HFFc6 (cell line): Measurements from ENCODE around the gene CORIN. TPM values are rescaled to one million over a fixed set of nuclear protein-coding genes. Genes with fewer than 3 reads are reported as not detected.

Source experiments
- DNase-seq: peaks from one replicate; pipeline ENCODE4 v3.0.0-alpha.2; 2018
- H3K27ac Mint-ChIP-seq: 2 replicates; pipeline ENCODE4 v1.8.0; 2020; ENCODE audit warnings: mild to moderate bottlenecking, mixed read lengths
- H3K27me3 Mint-ChIP-seq: 2 replicates; pipeline ENCODE4 v1.8.0; 2021; ENCODE audit warnings: mild to moderate bottlenecking, moderate library complexity, mixed read lengths; ENCODE audit not compliant: insufficient read depth
- H3K36me3 Mint-ChIP-seq: 2 replicates; pipeline ENCODE4 v1.8.0; 2021; ENCODE audit warnings: low read depth, mixed read lengths
- H3K4me1 Mint-ChIP-seq: 2 replicates; pipeline ENCODE4 v1.8.0; 2020; ENCODE audit warnings: low read depth, mixed read lengths
- H3K4me3 Mint-ChIP-seq: 2 replicates; pipeline ENCODE4 v1.8.0; 2020; ENCODE audit warnings: mild to moderate bottlenecking, moderate library complexity, mixed read lengths
- H3K9me3 Mint-ChIP-seq: 2 replicates; pipeline ENCODE4 v1.8.0; 2020; ENCODE audit warnings: mild to moderate bottlenecking, mixed read lengths
- total RNA-seq, 6 experiments: library from RNA; stranded (reverse); fragmentation: NEBNext Ultra II Directional; extraction: Animal tissue kit (Norgen Biotek cat#: 25700); gene quantifications; 2 replicates in 1 of 6; 3 replicates in 5 of 6; pipeline ENCODE4 v1.2.3, GENCODE V29; 2021
- TF ChIP-seq, protein P1 (sequence below): fragments of 200-600 bp; sonication (generic); IDR thresholded peaks from 2 replicates; pipeline ENCODE4 v1.5.0; 2021; ENCODE audit warnings: antibody characterized with exemption, mild to moderate bottlenecking

CORIN gene
- total RNA-seq, 6 experiments from 2014 or later = 0.07 to 1.0 (median 0.31) TPM

DNA sequence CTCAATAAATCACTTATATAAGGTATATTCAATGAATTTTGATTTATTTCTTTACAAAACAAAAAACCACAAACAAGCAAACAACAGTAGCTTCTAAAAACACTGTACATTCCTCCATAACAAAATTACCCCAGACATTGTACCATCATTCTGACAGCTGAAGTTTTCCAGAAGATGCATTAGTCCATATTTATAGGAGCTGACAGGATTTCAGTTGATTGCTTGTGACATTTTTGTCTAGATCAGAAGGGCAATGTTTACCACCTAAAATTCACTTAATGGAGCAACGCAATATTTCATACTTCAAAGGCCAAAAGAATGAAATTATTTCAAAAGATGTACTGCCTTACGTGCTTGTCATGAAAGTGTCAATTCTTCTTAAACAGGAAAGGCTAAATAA, 185.8 kb downstream of the CORIN start:
- Mint-ChIP-seq H3K27me3 (peaks cover 10% of the 10 kb centered on the region), H3K4me1 (no peaks in the 10 kb centered on the region), H3K4me3 (no peak overlapping the region), H3K9me3 (no peaks in the 10 kb centered on the region), H3K27ac (no peak overlapping the region), H3K36me3 (no peaks in the 10 kb centered on the region)
- TF ChIP-seq, protein P1, sequence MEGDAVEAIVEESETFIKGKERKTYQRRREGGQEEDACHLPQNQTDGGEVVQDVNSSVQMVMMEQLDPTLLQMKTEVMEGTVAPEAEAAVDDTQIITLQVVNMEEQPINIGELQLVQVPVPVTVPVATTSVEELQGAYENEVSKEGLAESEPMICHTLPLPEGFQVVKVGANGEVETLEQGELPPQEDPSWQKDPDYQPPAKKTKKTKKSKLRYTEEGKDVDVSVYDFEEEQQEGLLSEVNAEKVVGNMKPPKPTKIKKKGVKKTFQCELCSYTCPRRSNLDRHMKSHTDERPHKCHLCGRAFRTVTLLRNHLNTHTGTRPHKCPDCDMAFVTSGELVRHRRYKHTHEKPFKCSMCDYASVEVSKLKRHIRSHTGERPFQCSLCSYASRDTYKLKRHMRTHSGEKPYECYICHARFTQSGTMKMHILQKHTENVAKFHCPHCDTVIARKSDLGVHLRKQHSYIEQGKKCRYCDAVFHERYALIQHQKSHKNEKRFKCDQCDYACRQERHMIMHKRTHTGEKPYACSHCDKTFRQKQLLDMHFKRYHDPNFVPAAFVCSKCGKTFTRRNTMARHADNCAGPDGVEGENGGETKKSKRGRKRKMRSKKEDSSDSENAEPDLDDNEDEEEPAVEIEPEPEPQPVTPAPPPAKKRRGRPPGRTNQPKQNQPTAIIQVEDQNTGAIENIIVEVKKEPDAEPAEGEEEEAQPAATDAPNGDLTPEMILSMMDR = no peak
- DNase-seq = no peak

DNA sequence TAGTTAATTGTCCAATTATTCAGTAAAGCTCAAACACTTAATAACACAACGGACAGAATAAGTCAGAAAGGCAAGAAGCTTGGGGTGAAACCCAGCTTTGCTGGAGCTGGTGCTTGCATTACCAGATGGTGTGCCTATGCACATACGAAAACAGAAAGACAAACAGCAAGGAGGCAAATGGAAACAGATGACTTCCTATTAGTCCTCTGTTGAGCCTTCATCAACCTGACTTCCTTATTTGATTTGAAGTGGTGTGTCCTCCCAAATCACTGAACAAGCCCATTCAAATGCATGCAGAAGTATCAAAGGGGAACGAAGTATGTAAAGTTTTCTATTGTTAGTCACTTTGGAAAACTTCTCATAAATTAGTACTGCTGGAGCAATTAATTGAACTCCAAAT, 186.6 kb downstream of the CORIN start:
- DNase-seq = no peak
- Mint-ChIP-seq H3K36me3 (no peaks in the 10 kb centered on the region), H3K27ac (no peak overlapping the region), H3K9me3 (no peaks in the 10 kb centered on the region), H3K4me3 (no peak overlapping the region), H3K27me3 (peaks cover 10% of the 10 kb centered on the region), H3K4me1 (no peaks in the 10 kb centered on the region)
- TF ChIP-seq, protein P1 = no peak

DNA sequence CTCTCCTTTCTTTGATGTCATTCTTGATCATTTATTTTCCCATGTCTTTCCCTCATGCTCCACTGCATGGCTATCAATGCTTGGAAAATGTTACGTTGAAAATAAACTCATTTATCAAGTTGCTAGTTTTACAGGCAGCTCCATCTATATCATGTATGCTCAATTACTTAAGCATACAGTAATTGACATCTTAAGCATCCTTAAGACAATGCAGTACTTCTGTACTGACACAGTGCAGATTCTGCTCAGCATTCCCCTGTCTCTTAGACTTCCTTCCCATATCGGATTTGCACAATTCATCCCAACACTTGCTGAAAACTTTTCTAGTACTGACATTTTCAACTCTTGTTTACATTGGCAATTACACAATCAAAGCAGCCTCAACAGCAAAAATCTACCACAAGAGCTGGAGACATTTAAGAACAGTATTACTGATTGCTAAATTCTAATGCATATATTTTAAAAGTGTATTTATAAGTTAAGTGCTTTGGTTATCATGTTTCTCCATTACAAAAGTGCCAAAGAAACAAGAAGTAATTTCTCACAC, 187.2 kb downstream of the CORIN start:
- H3K9me3 Mint-ChIP-seq = no peaks in the 10 kb centered on the region
- no peaks in the 10 kb centered on the region for H3K36me3 Mint-ChIP-seq
- peaks cover 10% of the 10 kb centered on the region for H3K27me3 Mint-ChIP-seq
- TF ChIP-seq, protein P1 = no peak
- H3K4me1 Mint-ChIP-seq = no peaks in the 10 kb centered on the region
- no peak for DNase-seq
- H3K27ac Mint-ChIP-seq = no peak overlapping the region
- H3K4me3 Mint-ChIP-seq = no peak overlapping the region

DNA sequence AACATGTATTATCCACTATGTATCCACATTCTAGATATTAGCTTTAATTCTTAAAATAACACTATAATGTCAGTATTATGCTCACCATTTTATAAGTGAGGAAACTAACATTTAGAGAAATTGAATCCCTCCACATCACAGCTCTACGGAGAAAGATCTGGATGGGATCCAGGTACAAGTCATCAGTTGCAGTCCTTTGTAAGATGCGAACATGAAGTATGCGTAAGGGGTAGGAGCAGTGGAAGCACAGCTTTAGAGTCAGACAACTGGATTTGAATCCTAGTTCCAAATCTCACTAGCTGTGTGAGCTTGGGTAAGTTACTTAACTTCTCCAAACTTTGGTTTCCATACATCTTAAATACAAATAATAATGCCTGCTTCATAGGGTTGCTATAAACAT, 190.3 kb downstream of the CORIN start:
- DNase-seq = no peak
- no peaks in the 10 kb centered on the region for H3K9me3 Mint-ChIP-seq
- H3K27ac Mint-ChIP-seq = no peak overlapping the region
- no peak overlapping the region for H3K4me3 Mint-ChIP-seq
- H3K27me3 Mint-ChIP-seq = peaks cover 10% of the 10 kb centered on the region
- peaks cover 15% of the 10 kb centered on the region for H3K4me1 Mint-ChIP-seq
- H3K36me3 Mint-ChIP-seq = no peaks in the 10 kb centered on the region
- TF ChIP-seq, protein P1 = no peak

DNA sequence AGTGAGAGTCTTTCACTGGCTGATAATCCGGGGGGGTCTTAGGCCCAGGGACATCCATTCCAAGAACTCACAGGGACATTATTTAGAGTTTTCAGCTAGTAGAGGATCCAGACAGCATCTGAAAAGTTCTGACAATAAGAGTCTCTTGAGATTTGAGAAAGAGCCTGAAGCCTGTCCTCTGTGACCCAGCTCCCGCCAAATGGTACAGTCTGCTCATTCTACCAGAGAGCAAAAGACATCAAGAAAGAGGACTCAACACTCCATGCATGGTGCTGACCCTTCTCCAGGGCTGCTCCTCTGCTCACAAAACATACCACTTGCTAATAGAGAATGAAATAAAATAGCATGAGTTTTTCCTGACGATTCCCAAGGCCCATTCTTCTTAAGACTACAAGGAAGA, 190.8 kb downstream of the CORIN start:
- no peak overlapping the region for H3K27ac Mint-ChIP-seq
- peaks cover 10% of the 10 kb centered on the region; the same call in 1 of the 2 replicates for H3K27me3 Mint-ChIP-seq
- DNase-seq = no peak
- peaks cover 19% of the 10 kb centered on the region for H3K4me1 Mint-ChIP-seq
- H3K9me3 Mint-ChIP-seq = no peaks in the 10 kb centered on the region
- H3K4me3 Mint-ChIP-seq = no peak overlapping the region
- H3K36me3 Mint-ChIP-seq = no peaks in the 10 kb centered on the region
- TF ChIP-seq, protein P1 = no peak

DNA sequence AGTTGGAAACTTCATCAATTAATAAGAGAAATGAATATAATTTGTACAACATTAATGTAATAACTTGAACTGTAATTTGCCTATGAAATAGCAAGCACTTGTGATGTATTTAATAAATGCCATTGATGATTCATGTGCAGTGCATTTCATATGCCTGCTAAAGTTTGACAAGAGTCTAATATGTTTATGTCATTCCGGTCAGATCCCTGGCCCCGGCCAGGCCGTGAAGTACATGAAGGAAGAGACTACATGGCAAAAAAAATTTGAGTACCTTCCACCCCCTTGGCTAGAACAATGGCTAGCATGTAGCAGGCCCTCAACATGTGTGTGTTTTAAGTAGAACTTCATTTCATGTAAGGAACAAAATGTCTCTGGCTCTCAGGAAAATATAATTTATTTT, 191.5 kb downstream of the CORIN start:
- Mint-ChIP-seq H3K27me3 (peaks cover 10% of the 10 kb centered on the region; the same call in 1 of the 2 replicates), H3K9me3 (no peaks in the 10 kb centered on the region), H3K27ac (no peak overlapping the region), H3K36me3 (no peaks in the 10 kb centered on the region), H3K4me1 (peaks cover 24% of the 10 kb centered on the region), H3K4me3 (no peak overlapping the region)
- TF ChIP-seq, protein P1 = no peak
- no peak for DNase-seq
